AG04449 (cell line): Measurements from ENCODE around the gene WWP2.
A peak's percentile ranks its signal among the peaks of the same experiment; 100 is the strongest.

Experiments used
- CTCF ChIA-PET: fragments of 350-600 bp; formaldehyde crosslinking; extraction: SDS; loops from one replicate; lab custom pipeline; 2021; ENCODE audit warnings: antibody characterized with exemption; lab: Yijun Ruan, JAX
- POLR2A ChIA-PET: fragments of 400-600, 350-600 bp; formaldehyde crosslinking; extraction: SDS; loops from one replicate; lab custom pipeline; 2020; ENCODE audit warnings: antibody characterized with exemption, inconsistent platforms; lab: Yijun Ruan, JAX
- DNase-seq: peaks from one replicate; pipeline ENCODE4 v3.0.0-alpha.2; 2010; ENCODE audit warnings: low read depth, low spot score
- H3K4me3 ChIP-seq: 2 replicates; pipeline ENCODE4 v1.5.1; 2011; ENCODE audit warnings: low read depth, mild to moderate bottlenecking, control low read depth, low read length
- TF ChIP-seq, protein P1 (sequence below): IDR thresholded peaks from one replicate; pipeline ENCODE4 v1.5.1; 2011; ENCODE audit warnings: mild to moderate bottlenecking, moderate library complexity, low read length, control low read depth, inconsistent platforms; ENCODE audit not compliant: insufficient read depth; ENCODE audit errors: missing control alignments

The WWP2 gene

DNA sequence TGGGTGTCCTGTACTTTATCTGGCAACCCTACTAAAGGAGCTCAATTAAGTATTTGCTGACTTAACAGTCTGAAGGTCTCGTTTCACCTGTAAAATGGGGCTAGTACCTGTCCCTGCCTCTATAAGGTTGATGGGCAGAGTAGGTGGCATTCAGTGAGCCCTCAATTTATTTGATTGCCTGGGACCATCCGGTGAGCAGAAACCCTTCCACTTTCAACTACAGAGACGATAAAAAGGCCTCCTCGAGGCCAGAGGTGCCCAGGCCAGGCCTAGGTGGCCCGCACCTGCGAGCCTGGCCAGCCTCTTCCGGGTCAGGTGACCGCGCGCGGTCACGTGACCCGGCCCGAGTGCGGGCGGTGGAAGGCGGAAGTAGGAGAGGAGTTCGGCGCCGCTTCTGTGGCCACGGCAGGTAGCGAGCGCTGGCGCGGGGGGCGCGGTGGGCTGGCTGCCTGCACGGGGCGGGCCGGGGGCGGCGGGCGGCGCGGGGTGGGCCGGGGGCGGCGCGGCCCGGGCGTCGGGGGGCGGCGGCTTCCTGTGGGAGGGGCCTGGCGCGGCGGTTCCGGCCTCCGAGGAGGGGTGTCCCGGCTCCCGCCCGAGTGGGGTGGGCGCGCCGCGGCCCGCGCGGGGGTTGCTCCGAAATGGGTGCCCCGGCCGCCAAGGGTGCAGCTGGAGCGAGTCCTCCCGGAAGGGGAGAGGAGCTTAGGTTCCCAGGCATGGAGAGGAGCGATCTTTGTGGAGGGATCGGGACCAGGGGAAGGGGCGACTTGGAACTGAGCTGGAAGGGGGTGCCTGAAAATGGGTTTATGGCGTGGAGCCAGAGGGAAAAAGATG lies at the start of gene WWP2:
TSS of gene WWP2 (plus strand) at position 350 of the 831 bp plus-strand sequence. CDS start 24,679 bp downstream, outside the sequence.
- POLR2A ChIA-PET: interaction anchor here (1.2 kb wide), 1 partner anchor 7 kb away, joined by 3 read pairs; the partner anchor contains the start of gene NOB1
- TF ChIP-seq, protein P1, sequence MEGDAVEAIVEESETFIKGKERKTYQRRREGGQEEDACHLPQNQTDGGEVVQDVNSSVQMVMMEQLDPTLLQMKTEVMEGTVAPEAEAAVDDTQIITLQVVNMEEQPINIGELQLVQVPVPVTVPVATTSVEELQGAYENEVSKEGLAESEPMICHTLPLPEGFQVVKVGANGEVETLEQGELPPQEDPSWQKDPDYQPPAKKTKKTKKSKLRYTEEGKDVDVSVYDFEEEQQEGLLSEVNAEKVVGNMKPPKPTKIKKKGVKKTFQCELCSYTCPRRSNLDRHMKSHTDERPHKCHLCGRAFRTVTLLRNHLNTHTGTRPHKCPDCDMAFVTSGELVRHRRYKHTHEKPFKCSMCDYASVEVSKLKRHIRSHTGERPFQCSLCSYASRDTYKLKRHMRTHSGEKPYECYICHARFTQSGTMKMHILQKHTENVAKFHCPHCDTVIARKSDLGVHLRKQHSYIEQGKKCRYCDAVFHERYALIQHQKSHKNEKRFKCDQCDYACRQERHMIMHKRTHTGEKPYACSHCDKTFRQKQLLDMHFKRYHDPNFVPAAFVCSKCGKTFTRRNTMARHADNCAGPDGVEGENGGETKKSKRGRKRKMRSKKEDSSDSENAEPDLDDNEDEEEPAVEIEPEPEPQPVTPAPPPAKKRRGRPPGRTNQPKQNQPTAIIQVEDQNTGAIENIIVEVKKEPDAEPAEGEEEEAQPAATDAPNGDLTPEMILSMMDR: no peak
- H3K4me3 ChIP-seq: peak within 1 kb of the TSS; percentile 89
- CTCF ChIA-PET: interaction anchor here (0.7 to 2.6 kb wide), 9 partner anchors 8 to 366 kb away, joined by 3 to 27 read pairs (median 4); partner anchors contain the start of gene NOB1
- DNase-seq: no peak

DNA sequence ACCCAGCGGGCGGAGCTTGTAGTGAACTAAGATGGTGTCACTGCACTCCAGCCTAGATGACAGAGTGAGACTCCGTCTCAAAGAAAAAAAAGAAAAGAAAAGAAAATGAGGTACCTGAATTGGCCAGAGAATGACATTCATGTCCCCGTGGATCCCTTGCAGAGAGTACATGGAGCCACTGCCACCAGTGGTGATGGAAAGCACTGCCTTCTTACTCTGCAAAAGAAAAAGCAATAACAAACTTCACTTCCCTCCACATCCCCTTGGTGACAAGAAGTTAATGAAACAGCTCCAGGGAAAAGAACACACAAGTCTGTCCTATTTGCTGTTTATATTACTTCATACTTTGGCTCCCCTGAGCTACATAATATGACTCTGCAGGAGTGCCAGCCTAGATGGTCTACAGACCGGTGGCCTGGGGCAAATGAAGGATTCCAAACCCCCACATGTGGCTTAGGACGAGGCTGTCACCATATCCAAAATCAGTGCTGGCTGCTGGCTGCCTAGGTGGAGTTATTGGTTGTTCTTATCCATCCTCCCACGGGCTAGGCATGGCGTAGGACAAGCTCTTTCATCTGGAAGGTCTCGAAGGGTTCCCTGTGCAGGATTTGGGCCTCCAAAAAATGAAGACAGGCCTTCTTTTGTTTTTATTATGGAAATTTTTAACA lies 49.1 kb upstream of the WWP2 start:
- H3K4me3 ChIP-seq: no peak overlapping the region
- ChIA-PET CTCF (interaction anchor here (0.7 to 6.9 kb wide), 4 partner anchors 9 to 317 kb away, joined by 3 to 66 read pairs (median 5); partner anchors contain the start of gene NOB1), POLR2A (no interaction called here)
- DNase-seq: no peak
- TF ChIP-seq, protein P1: no peak

DNA sequence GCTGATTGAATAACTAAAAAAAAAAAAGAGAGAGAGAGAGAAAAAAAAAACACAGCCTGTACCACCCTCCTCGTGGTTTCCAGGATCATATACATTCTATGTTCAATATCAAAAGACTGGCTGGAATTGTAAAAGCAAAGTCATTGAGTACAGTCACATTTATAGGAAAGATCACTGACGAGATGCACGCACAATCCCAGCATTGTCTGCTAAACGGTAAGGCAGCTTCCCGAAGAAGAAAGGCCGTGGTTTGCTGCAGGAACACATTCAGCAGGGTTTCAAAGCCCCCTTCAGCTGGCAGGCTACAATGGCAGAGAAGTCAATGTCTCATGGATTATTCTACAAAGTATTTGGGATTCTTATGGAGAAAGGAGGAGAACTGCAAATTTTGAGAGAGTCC lies 45.1 kb upstream of the WWP2 start:
- CTCF ChIA-PET: interaction anchor here (1.3 to 1.8 kb wide), 2 partner anchors 9 to 38 kb away, joined by 3 to 8 read pairs; partner anchors contain the start of gene NOB1

DNA sequence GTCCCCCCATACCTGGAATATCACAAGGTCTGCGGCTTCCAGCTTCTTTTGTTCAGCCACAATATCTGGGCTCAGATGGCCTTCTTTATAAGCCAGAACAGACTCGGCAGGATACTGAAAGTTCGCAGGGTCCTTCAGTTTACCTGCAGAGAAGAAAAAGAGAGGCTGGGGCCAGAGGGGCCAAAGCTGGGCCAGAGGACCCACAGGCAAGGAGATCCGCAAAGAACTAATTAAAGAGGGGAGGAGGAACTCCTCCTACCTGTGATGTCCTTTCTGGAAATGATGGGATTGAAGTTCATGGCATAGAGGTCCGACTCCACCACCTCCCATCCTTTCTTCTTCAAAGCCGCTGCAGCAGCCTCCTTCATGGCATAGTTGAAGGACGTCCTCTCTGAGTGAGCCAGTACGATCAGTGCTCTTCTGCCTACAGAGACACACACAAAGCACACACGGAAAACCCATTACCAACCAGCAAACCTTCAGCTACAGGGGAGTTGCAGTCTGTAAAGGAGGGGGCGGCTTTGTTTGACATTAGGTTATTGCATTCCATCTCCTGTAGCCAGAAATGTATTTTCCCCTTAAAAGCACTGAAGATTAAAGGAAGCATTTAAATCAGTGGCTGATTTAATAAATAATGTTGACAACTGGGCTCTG lies 43.9 kb upstream of the WWP2 start:
- no peak for DNase-seq
- TF ChIP-seq, protein P1: no peak
- H3K4me3 ChIP-seq: no peak overlapping the region
- ChIA-PET CTCF (interaction anchor here (0.6 to 1.8 kb wide), 4 partner anchors 7 to 36 kb away, joined by 3 to 8 read pairs (median 3); partner anchors contain the start of gene NOB1), POLR2A (interaction anchor here (1.5 kb wide), 1 partner anchor 9 kb away, joined by 5 read pairs; the partner anchor contains the start of gene NQO1)

More for the DNA sequence above, 45.1 kb upstream of the WWP2 start:
- POLR2A ChIA-PET: interaction anchor here (1.5 kb wide), 1 partner anchor 10 kb away, joined by 5 read pairs; the partner anchor contains the start of gene NQO1
- TF ChIP-seq, protein P1: no peak
- DNase-seq: no peak
- no peak overlapping the region for H3K4me3 ChIP-seq

DNA sequence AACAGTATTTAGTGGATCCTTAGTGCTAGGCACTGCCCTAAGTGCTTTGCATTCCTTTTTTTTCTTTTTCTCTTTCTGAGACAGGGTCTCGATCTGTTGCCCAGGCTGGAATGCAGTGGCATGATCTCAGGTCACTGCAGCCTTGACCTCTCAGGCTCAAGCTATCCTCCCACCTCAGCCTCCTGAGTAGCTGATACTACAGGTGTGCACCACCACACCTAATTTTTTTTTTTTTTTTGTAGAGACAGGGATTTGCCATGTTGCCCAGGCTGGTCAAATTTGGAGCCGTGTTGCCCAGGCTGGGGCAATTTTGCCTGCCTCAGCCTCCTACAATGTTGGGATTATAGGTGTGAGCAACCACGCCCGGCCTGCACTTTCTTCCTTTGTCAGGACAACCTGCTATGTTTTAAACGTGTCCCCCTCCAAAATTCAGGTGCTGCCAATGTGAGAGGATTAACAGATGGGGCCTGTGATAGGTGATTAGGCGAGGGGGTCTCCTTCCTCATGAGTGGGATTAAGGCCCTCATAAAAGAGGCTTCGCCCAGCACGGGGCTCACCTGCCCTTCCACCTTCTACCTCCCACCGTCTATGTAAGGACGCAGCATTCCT lies 41.2 kb upstream of the WWP2 start:
- ChIA-PET CTCF (interaction anchor here (2.3 to 9.6 kb wide), 2 partner anchors 12 to 33 kb away, joined by 8 to 69 read pairs; partner anchors contain the start of gene NOB1), POLR2A (no interaction called here)
- TF ChIP-seq, protein P1: no peak
- no peak overlapping the region for H3K4me3 ChIP-seq
- DNase-seq: no peak
